PC-3 (cell line): ENCODE measurements around the gene NPLOC4. TPM values are rescaled to one million over a fixed set of nuclear protein-coding genes. Genes with fewer than 3 reads are reported as not detected.

Source experiments
- ATAC-seq: fragments of 200-7000 bp; cut with Tn5 transposase; 2 replicates; pipeline ENCODE4 v1.9.1; 2020; ENCODE audit warnings: mild to moderate bottlenecking, moderate library complexity
- BruUV-seq: library from RNA; stranded (reverse); fragments of 400-500 nt; replicated peaks from 2 replicates; lab custom pipeline; 2021; lab: Mats Ljungman, UMichigan
- CTCF ChIA-PET: fragments of 300-600 bp; sonication (Branson Sonifier 250); formaldehyde crosslinking; loops from one replicate; lab custom pipeline; 2022; ENCODE audit warnings: antibody characterized with exemption; lab: Charles Lee
- POLR2A ChIA-PET: fragments of 300-600 bp; sonication (Branson Sonifier 250); formaldehyde crosslinking; loops from one replicate; lab custom pipeline; 2022; ENCODE audit warnings: antibody characterized with exemption; ENCODE audit not compliant: unreplicated experiment; lab: Charles Lee
- DNase-seq: peaks from one replicate; pipeline ENCODE4 v3.0.0-alpha.2; 2015
- H2AFZ ChIP-seq: fragments of 300-600 bp; sonication (generic); 2 replicates; pipeline ENCODE4 v1.6.0; 2016; ENCODE audit warnings: antibody characterized with exemption, low read length
- H3F3A ChIP-seq: fragments of 300-600 bp; sonication (generic); one replicate; pipeline ENCODE4 v1.6.0; 2017; ENCODE audit warnings: antibody characterized with exemption, low read length, control low read depth, mild to moderate bottlenecking; ENCODE audit not compliant: unreplicated experiment
- H3K27ac ChIP-seq: fragments of 300-600 bp; sonication (generic); 2 replicates; pipeline ENCODE4 v1.5.1; 2016; ENCODE audit warnings: mild to moderate bottlenecking, low read length
- H3K27me3 ChIP-seq: fragments of 300-600 bp; sonication (generic); 2 replicates; pipeline ENCODE4 v1.6.1; 2016; ENCODE audit warnings: low read length, mixed read lengths
- H3K36me3 ChIP-seq: fragments of 300-600 bp; sonication (generic); 2 replicates; pipeline ENCODE4 v1.6.1; 2016; ENCODE audit warnings: low read depth, mixed run types, low read length, mixed read lengths
- H3K4me1 ChIP-seq: fragments of 300-600 bp; sonication (generic); 2 replicates; pipeline ENCODE4 v1.5.1; 2016; ENCODE audit warnings: low read length; ENCODE audit not compliant: insufficient read depth
- H3K4me2 ChIP-seq: fragments of 300-600 bp; sonication (generic); 2 replicates; pipeline ENCODE4 v1.6.0; 2016; ENCODE audit warnings: low read length
- H3K4me3 ChIP-seq: fragments of 300-600 bp; sonication (generic); 2 replicates; pipeline ENCODE4 v1.5.1; 2016; ENCODE audit warnings: mild to moderate bottlenecking, low read length, mixed read lengths
- H3K79me2 ChIP-seq: fragments of 300-600 bp; sonication (generic); 2 replicates; pipeline ENCODE4 v1.6.1; 2017; ENCODE audit warnings: low read length, mixed read lengths
- H3K9ac ChIP-seq: fragments of 300-600 bp; sonication (generic); 2 replicates; pipeline ENCODE4 v1.6.0; 2016; ENCODE audit warnings: mild to moderate bottlenecking, low read length
- H3K9me2 ChIP-seq: fragments of 300-600 bp; sonication (generic); replicated peaks from 2 replicates; pipeline ENCODE4 v1.6.1; 2016; ENCODE audit warnings: mixed run types, low read length, mixed read lengths
- H3K9me3 ChIP-seq: fragments of 300-600 bp; sonication (generic); 2 replicates; pipeline ENCODE4 v1.6.1; 2016; ENCODE audit warnings: low read length, mixed read lengths
- H4K20me1 ChIP-seq: fragments of 300-600 bp; sonication (generic); 2 replicates; pipeline ENCODE4 v1.6.1; 2016; ENCODE audit warnings: low read length, mixed read lengths
- CTCF ChIP-seq: fragments of 300-600 bp; sonication (generic); conservative IDR thresholded peaks from 2 replicates; pipeline ENCODE4 v1.5.1; 2017; ENCODE audit warnings: antibody characterized with exemption, low read depth, mild to moderate bottlenecking, low read length
- EZH2 ChIP-seq: fragments of 300-600 bp; sonication (generic); IDR thresholded peaks from one replicate; pipeline ENCODE4 v1.6.1; 2017; ENCODE audit warnings: antibody characterized with exemption, mild to moderate bottlenecking, low read length; ENCODE audit not compliant: unreplicated experiment
- EZH2phosphoT487 ChIP-seq: fragments of 300-600 bp; sonication (generic); IDR thresholded peaks from 2 replicates; pipeline ENCODE4 v1.6.1; 2018; ENCODE audit warnings: mild to moderate bottlenecking, antibody characterized with exemption, low read length, borderline replicate concordance
- intact Hi-C: fragments of 100-400 bp; cut with micrococcal nuclease; formaldehyde crosslinking; loops from 2 replicates; pipeline ENCODE4 v1.9.0; 2023
- total RNA-seq: library from RNA; depleted of rRNA; stranded (reverse); fragments of >200 nt; gene quantifications from 2 replicates; pipeline ENCODE4 v1.2.3, GENCODE V29; 2014

NPLOC4 gene
- total RNA-seq, 1 experiment from 2014 or later: 109 TPM

GRCh38 chr17:81543339-81543675, 93.6 kb downstream of the NPLOC4 start:
- Histone ChIP-seq H3K27me3 (no peaks in the 10 kb centered on the region), H3K79me2 (no peaks in the 10 kb centered on the region), H3K27ac (no peak overlapping the region), H3K9me3 (no peaks in the 10 kb centered on the region), H3K9ac (no peak overlapping the region), H2AFZ (no peak overlapping the region), H3K9me2 (no peaks in the 10 kb centered on the region), H3K36me3 (peaks cover 4% of the 10 kb centered on the region; the same call in 1 of the 2 replicates), H3K4me2 (no peak overlapping the region), H3K4me1 (no peaks in the 10 kb centered on the region), H3K4me3 (no peak overlapping the region), H3F3A (no peaks in the 10 kb centered on the region), H4K20me1 (no peaks in the 10 kb centered on the region)
- CTCF ChIA-PET: no interaction called here
- intact Hi-C loops: no loop called here
- DNase-seq (no peak), ATAC-seq (no peak)
- no TSS peak for BruUV-seq
- no peak for TF ChIP-seq EZH2
- TF ChIP-seq EZH2phosphoT487: no peak
- no peak for TF ChIP-seq CTCF
- POLR2A ChIA-PET: no interaction called here

- H3K27ac ChIP-seq: no peak overlapping the region
- no peaks in the 10 kb centered on the region for H3K9me2 ChIP-seq
- no peak for ATAC-seq
- no TSS peak for BruUV-seq
- H3F3A ChIP-seq: no peaks in the 10 kb centered on the region
- no peak for DNase-seq
- peaks cover 4% of the 10 kb centered on the region; the same call in 1 of the 2 replicates for H3K36me3 ChIP-seq
- ChIA-PET POLR2A (no interaction called here), CTCF (no interaction called here)
- no peaks in the 10 kb centered on the region for H3K27me3 ChIP-seq
- no peak overlapping the region for H3K4me2 ChIP-seq
- H3K4me3 ChIP-seq: no peak overlapping the region
- intact Hi-C loops: no loop called here
- no peaks in the 10 kb centered on the region for H4K20me1 ChIP-seq
- TF ChIP-seq EZH2: no peak
- no peak for TF ChIP-seq EZH2phosphoT487
- TF ChIP-seq CTCF: no peak
- H3K9ac ChIP-seq: no peak overlapping the region
- H2AFZ ChIP-seq: no peak overlapping the region
- no peaks in the 10 kb centered on the region for H3K79me2 ChIP-seq
- H3K4me1 ChIP-seq: no peaks in the 10 kb centered on the region
- H3K9me3 ChIP-seq: no peaks in the 10 kb centered on the region
Measured at GRCh38 chr17:81542431-81543338, 94.2 kb downstream of the NPLOC4 start.

- no peak overlapping the region for H3K27ac ChIP-seq
- intact Hi-C loops: no loop called here
- H3K9ac ChIP-seq: no peak overlapping the region
- no peaks in the 10 kb centered on the region for H3K4me1 ChIP-seq
- H3K9me2 ChIP-seq: no peaks in the 10 kb centered on the region
- no peaks in the 10 kb centered on the region for H3K9me3 ChIP-seq
- H2AFZ ChIP-seq: no peak overlapping the region
- TF ChIP-seq CTCF: no peak
- no peak for TF ChIP-seq EZH2phosphoT487
- TF ChIP-seq EZH2: no peak
- ATAC-seq (no peak), DNase-seq (no peak)
- no peaks in the 10 kb centered on the region for H3K79me2 ChIP-seq
- no peaks in the 10 kb centered on the region for H3F3A ChIP-seq
- peaks cover 4% of the 10 kb centered on the region; the same call in 1 of the 2 replicates for H3K36me3 ChIP-seq
- ChIA-PET POLR2A (no interaction called here), CTCF (no interaction called here)
- no TSS peak for BruUV-seq
- no peaks in the 10 kb centered on the region for H3K27me3 ChIP-seq
- no peak overlapping the region for H3K4me2 ChIP-seq
- no peak overlapping the region for H3K4me3 ChIP-seq
- no peaks in the 10 kb centered on the region for H4K20me1 ChIP-seq
Measured at GRCh38 chr17:81541123-81541522, 95.8 kb downstream of the NPLOC4 start.
